AG09319 (cell line): ENCODE data around the gene MYMK.
A peak's percentile ranks its signal among the peaks of the same experiment; 100 is the strongest.

Experiments used
- DNase-seq: peaks from one replicate; pipeline ENCODE4 v3.0.0-alpha.2; 2010; ENCODE audit warnings: low read depth; ENCODE audit errors: extremely low read depth
- TF ChIP-seq, protein P1 (sequence below): IDR thresholded peaks from 2 replicates; pipeline ENCODE4 v1.5.1; 2011; ENCODE audit warnings: low read depth, mild to moderate bottlenecking, inconsistent platforms, low read length, moderate library complexity

MYMK gene

DNA sequence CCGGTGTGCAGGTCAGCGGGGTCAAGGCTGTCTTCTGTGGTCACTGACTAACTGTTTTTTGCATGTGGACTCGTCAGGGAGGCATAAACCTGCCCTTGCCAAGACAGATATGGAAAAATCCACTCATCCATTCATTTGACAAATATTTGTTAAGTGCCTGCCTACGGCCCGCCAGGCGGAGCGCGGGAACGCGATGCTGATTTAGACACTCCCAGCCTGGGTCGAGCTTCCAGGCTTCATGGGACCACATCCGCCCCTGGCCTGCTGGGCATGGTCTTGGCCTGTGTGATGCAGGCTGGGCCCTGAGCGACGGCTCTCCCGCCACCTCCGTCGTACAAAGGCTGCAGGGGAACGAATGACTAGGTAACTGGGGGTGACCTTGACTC is 18.1 kb downstream of the MYMK start:
- TF ChIP-seq, protein P1, sequence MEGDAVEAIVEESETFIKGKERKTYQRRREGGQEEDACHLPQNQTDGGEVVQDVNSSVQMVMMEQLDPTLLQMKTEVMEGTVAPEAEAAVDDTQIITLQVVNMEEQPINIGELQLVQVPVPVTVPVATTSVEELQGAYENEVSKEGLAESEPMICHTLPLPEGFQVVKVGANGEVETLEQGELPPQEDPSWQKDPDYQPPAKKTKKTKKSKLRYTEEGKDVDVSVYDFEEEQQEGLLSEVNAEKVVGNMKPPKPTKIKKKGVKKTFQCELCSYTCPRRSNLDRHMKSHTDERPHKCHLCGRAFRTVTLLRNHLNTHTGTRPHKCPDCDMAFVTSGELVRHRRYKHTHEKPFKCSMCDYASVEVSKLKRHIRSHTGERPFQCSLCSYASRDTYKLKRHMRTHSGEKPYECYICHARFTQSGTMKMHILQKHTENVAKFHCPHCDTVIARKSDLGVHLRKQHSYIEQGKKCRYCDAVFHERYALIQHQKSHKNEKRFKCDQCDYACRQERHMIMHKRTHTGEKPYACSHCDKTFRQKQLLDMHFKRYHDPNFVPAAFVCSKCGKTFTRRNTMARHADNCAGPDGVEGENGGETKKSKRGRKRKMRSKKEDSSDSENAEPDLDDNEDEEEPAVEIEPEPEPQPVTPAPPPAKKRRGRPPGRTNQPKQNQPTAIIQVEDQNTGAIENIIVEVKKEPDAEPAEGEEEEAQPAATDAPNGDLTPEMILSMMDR: peak; percentile 29
- peak; percentile 67 for DNase-seq

DNA sequence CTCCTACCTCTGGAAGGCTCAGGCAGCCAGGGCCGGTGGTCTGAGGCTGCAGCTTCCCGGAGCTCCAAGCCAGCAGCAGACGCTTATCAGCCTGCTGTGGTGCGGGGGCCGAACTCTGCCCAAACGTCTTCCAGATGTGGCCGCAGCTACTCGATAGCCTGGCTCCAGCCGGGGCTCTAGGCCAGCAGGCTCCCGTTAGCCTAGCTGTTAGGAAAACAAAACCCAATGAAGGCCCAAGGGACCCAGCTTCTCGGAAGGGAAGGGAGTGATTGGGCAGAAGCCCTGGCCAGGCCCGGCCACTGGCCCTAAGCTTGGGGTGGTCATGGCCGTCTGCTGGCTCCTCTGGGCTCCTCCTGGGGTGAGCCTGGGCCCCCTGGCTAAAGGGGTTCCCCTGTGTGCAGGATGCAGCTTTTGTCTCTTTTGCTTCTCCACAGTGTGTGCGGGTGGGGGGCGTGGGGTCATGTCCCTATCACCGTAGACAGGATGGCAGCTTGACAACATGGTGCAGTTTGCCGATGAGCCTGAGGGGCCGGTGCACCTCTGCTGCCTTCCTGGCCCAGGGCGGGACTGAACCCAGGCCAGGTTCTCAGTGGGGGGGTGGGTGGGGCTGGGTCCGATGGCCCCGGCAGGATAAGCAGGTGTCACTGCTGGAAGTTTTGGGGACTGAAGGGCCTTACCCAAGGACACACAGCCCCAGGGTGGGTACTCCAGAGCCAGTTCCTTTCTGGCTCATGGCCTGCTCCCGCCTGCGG is 18.7 kb downstream of the MYMK start:
- TF ChIP-seq, protein P1: no peak
- DNase-seq: peak; percentile 71

DNA sequence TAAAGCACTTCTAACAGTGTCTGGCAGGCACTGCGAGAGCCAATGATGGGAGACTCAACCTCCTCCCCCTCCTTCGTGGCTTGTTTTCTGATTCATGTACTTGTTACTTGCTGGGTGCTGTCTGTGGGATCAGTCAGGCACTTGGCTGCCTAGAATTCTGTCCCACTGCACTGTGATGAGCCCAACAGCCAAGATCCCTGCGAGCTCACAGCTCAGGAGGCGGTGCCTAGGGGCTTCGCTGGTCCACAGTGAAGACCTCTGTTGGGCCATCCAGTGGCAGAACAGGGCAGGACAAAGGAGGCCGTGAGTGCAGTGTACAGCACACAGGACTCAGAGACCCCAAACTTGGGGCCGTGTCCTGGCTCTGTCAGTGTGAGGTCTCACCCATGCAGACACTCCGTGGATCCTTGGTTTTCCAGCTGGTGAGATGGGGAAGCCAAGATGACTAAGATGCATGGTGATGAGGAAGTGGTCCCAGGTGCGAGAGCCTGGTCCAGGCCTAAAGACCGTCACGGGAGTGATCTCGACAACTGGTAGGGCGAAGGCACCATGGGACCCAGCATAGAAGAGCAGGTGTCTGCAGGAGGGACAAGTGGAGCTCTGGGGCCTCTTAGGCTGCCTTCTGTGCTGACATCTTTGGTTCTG is 19.5 kb downstream of the MYMK start:
- TF ChIP-seq, protein P1: no peak
- no peak for DNase-seq

DNA sequence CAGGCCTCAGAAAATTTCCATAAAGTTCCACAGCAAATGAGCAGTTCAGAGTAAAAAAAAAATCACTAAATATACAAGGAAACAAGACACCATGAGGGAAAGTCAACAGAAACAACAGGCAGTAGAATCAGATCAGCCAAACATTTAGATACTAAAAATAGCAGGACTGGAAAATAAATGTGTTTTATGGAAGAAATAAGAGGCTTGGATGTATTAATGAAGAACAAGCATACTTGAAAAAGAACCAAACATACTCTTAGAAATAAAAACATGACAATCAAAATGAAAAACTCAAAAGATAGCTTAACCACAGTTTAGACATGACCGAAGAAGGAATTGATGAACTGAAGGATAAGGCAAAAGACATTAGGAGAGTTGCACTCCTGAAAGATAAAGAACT is 22.6 kb downstream of the MYMK start:
- TF ChIP-seq, protein P1: no peak
- DNase-seq: no peak

DNA sequence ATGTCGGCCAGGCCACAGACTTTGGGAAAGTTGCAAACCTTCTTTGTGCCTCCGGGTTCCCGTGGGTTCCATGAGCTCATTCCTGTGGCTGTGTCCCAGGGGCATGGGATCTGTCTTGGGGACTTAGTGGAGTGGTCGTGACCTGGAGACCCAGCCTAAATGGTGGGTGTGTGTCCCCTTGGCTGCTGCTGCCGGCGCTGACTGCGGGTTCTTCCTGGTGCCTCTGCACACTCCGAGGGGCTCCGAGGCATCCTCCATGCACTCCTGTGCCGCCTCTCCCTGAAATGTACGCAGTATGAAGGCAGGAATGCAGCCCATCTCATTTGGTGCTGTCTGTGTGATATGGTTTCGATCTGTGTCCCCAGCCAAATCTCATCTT is 24.9 kb downstream of the MYMK start:
- TF ChIP-seq, protein P1: no peak
- no peak for DNase-seq

DNA sequence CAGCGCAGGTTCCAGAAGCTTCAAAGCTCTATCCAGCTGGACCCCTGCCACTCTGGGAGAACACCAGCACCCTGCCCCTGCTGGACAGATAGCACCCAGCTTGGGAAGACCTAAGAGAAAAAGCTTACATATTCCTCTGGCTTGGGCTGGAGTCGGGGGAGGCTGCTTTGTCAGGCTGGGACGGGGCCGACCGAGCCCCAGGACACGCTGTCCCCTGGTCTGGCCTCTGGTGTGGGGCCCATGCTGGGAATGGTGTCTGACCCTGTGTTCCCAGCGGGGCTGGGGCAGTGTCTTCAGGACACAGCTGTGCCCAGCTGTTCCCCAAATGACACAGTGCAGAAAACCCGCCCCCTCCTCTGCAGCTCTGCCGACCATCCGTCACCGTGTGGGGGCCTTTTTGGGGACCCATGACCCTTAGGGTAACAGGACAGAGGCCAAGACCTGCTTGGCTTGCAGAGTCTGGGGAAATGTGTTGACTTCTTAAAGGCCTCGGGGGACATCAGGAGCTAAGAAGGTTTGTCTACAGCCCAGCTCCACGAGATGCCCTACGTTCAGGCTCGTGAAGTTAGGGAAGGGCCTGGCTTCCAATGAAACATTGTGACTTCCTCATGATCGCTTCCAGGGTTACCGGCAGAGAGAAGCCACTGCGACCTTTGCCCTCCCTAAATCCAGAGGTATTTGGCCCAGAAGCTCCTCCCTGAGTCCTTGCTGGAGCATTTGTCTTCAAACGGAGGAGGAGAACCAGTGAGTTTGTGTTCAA is 25.4 kb downstream of the MYMK start:
- no peak for DNase-seq
- TF ChIP-seq, protein P1: no peak
